ENCODE measurements around the gene GOSR1.
"Not testable (repeated sequence)": the region's sequence is repeated elsewhere in the genome, so short reads cannot be mapped to it uniquely, and the experiment has no call there.

The GOSR1 gene

DNA sequence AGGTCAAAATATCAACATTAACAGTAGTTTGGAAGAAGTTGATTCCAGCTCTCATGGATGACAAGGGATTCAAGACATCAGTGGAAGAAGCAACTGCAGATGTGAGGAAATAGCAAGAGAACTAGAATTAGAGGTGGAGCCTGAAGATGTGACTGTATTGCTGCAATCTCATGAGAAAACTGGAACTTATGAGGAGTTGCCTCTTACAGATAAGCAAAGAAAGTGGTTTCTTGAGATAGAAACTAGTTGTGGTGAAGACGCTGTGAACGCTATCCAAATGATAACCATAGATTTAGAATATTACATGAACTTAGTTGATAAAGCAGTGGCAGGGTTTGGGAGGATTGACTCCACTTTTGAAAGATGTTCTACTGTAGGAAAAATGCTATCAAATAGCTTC is 67.8 kb downstream of the GOSR1 start:
- no peak for DNase-seq
- no peaks in the 10 kb centered on the region for H3K36me3 Mint-ChIP-seq (ENCODE audit: low read depth)
- no peaks in the 10 kb centered on the region for H3K27me3 Mint-ChIP-seq
- no peaks in the 10 kb centered on the region for H3K9me3 Mint-ChIP-seq
- H3K4me3 Mint-ChIP-seq: no peak overlapping the region
- no peaks in the 10 kb centered on the region for H3K4me1 Mint-ChIP-seq (ENCODE audit: low read depth)
- H3K27ac Mint-ChIP-seq: no peak overlapping the region

GRCh38 chr17:30547778-30548573 is 70.8 kb downstream of the GOSR1 start:
- H3K4me3 Mint-ChIP-seq: no peak overlapping the region
- no peaks in the 10 kb centered on the region for H3K27me3 Mint-ChIP-seq
- H3K27ac Mint-ChIP-seq: no peak overlapping the region
- H3K9me3 Mint-ChIP-seq: no peaks in the 10 kb centered on the region
- no peaks in the 10 kb centered on the region for H3K4me1 Mint-ChIP-seq (ENCODE audit: low read depth)
- DNase-seq: no peak
- no peaks in the 10 kb centered on the region for H3K36me3 Mint-ChIP-seq (ENCODE audit: low read depth)

- not testable (repeated sequence) for H3K27me3 Mint-ChIP-seq; H3K9me3 Mint-ChIP-seq; DNase-seq; H3K36me3 Mint-ChIP-seq (ENCODE audit: low read depth); H3K27ac Mint-ChIP-seq; H3K4me3 Mint-ChIP-seq; H3K4me1 Mint-ChIP-seq (ENCODE audit: low read depth)
Observed at GRCh38 chr17:30549181-30549580, 72.0 kb downstream of the GOSR1 start.

DNA sequence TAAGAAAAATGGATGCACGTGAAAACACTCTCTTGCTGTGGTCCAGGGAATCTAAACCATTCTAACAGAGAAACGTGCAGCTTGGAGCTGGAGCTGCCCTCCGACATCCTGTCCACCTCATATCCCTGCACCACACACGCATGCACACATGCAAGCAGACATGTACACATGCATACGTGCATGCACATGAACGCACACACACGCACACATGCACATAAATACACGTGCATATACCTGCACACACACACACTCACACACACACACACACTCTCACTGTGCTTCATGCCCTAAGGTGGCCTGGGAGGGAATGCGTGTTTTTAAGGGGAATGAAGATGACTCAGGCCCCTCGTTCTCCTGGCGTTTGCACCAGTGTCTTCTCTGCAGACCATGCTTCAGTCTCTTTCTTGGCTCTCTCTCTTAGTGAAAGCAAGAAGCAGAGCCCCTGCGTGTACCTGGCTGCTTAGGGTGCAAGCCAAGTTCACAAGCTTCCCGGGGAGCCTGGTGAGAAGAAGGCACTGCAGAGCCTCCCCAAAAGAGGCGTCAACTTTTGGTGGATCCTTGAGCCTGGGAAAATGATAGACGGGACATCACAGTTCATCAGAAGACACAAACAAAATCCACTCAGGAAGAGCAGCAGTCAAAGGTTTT is 72.8 kb downstream of the GOSR1 start:
- no peak overlapping the region for H3K27ac Mint-ChIP-seq
- no peaks in the 10 kb centered on the region for H3K27me3 Mint-ChIP-seq
- H3K4me3 Mint-ChIP-seq: no peak overlapping the region
- H3K36me3 Mint-ChIP-seq (ENCODE audit: low read depth): no peaks in the 10 kb centered on the region
- H3K4me1 Mint-ChIP-seq (ENCODE audit: low read depth): no peaks in the 10 kb centered on the region
- DNase-seq: no peak
- H3K9me3 Mint-ChIP-seq: no peaks in the 10 kb centered on the region

- H3K27me3 Mint-ChIP-seq: no peaks in the 10 kb centered on the region
- H3K27ac Mint-ChIP-seq: no peak overlapping the region
- H3K4me3 Mint-ChIP-seq: no peak overlapping the region
- no peaks in the 10 kb centered on the region for H3K9me3 Mint-ChIP-seq
- DNase-seq: no peak
- no peaks in the 10 kb centered on the region for H3K4me1 Mint-ChIP-seq (ENCODE audit: low read depth)
- H3K36me3 Mint-ChIP-seq (ENCODE audit: low read depth): no peaks in the 10 kb centered on the region
Observed at GRCh38 chr17:30550512-30551273, 73.5 kb downstream of the GOSR1 start.

DNA sequence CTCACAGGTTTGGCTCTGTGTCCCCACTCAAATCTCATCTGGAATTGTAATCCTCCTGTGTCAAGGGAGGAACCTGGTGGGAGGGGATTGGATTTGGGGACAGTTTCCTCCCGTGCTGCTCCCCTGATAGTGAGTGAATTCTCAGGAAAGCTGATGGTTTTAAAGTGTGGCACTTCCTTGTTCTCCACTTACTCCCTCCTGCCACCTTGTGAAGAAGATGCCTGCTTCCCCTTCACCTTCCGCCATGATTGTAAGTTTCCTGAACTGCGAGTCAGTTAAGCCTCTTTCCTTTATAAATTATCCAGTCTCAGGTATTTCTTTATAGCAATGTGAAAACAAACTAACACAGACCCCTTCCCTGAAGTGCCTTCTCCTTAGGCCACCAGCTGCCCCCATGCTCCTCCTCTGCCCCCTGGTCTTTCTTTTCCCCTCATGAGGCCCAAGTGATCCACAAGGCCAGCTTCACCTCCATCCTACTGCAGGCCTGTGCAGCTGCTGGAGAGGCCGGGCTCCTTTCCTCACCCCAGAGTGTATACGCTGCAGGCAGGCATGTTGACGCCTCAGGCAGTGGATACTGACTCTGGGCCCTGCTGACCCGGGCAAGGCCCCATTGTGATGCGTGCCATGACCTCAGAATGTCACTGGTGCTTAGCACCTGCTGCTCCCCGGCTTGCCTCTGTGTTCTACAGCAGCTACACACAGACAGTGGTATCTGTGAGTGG is 74.2 kb downstream of the GOSR1 start:
- H3K4me1 Mint-ChIP-seq (ENCODE audit: low read depth); DNase-seq; H3K36me3 Mint-ChIP-seq (ENCODE audit: low read depth); H3K4me3 Mint-ChIP-seq; H3K27ac Mint-ChIP-seq; H3K27me3 Mint-ChIP-seq; H3K9me3 Mint-ChIP-seq: not testable (repeated sequence)

DNA sequence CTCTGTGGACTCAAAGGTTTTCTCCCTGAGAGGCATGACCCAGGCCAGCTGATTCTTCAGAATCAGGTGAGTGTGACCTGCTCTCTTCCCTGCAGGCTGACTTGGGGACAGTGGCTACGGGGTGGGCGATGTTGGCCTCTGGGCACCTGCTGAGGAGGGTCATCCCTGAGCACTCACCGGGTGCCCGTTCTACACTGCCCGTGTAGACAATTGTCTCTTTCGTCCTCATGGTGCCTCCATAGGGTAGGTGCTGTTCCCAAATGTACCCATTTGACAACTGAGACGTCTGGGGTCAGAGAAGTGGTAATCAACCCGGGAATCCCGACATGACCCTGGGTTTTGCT is 74.8 kb downstream of the GOSR1 start:
- H3K36me3 Mint-ChIP-seq (ENCODE audit: low read depth): no peaks in the 10 kb centered on the region
- H3K27me3 Mint-ChIP-seq: no peaks in the 10 kb centered on the region
- no peak for DNase-seq
- no peaks in the 10 kb centered on the region for H3K4me1 Mint-ChIP-seq (ENCODE audit: low read depth)
- no peak overlapping the region for H3K27ac Mint-ChIP-seq
- H3K4me3 Mint-ChIP-seq: no peak overlapping the region
- H3K9me3 Mint-ChIP-seq: no peaks in the 10 kb centered on the region

GRCh38 chr17:30552994-30553566 is 75.9 kb downstream of the GOSR1 start:
- Mint-ChIP-seq H3K27ac (no peak overlapping the region), H3K27me3 (no peaks in the 10 kb centered on the region), H3K4me1 (ENCODE audit: low read depth) (peaks cover 6% of the 10 kb centered on the region), H3K4me3 (no peak overlapping the region), H3K36me3 (ENCODE audit: low read depth) (no peaks in the 10 kb centered on the region), H3K9me3 (no peaks in the 10 kb centered on the region)
- peak; percentile 6 for DNase-seq

- H3K4me3 Mint-ChIP-seq; H3K27me3 Mint-ChIP-seq; H3K9me3 Mint-ChIP-seq; H3K4me1 Mint-ChIP-seq (ENCODE audit: low read depth); H3K36me3 Mint-ChIP-seq (ENCODE audit: low read depth); H3K27ac Mint-ChIP-seq: not testable (repeated sequence)
- DNase-seq: peak; percentile 20
Observed at GRCh38 chr17:30553823-30554440, 76.7 kb downstream of the GOSR1 start.

GRCh38 chr17:30554839-30555751 is 77.9 kb downstream of the GOSR1 start:
- no peak overlapping the region for H3K27ac Mint-ChIP-seq
- H3K4me3 Mint-ChIP-seq: no peak overlapping the region
- peak; percentile 19 for DNase-seq

GRCh38 chr17:30555942-30556341 is 78.7 kb downstream of the GOSR1 start:
- Mint-ChIP-seq H3K36me3 (ENCODE audit: low read depth) (no peaks in the 10 kb centered on the region), H3K4me3 (no peak overlapping the region), H3K27me3 (no peaks in the 10 kb centered on the region), H3K4me1 (ENCODE audit: low read depth) (peaks cover 7% of the 10 kb centered on the region), H3K9me3 (no peaks in the 10 kb centered on the region), H3K27ac (no peak overlapping the region)
- DNase-seq: no peak

More at GRCh38 chr17:30554839-30555751, 77.9 kb downstream of the GOSR1 start:
- Mint-ChIP-seq H3K4me1 (ENCODE audit: low read depth) (peaks cover 7% of the 10 kb centered on the region), H3K27me3 (no peaks in the 10 kb centered on the region), H3K9me3 (no peaks in the 10 kb centered on the region), H3K36me3 (ENCODE audit: low read depth) (no peaks in the 10 kb centered on the region)

GRCh38 chr17:30556374-30557332 is 79.4 kb downstream of the GOSR1 start:
- no peak for DNase-seq
- peaks cover 7% of the 10 kb centered on the region for H3K4me1 Mint-ChIP-seq (ENCODE audit: low read depth)
- H3K9me3 Mint-ChIP-seq: no peaks in the 10 kb centered on the region
- H3K27ac Mint-ChIP-seq: no peak overlapping the region
- H3K36me3 Mint-ChIP-seq (ENCODE audit: low read depth): no peaks in the 10 kb centered on the region
- no peak overlapping the region for H3K4me3 Mint-ChIP-seq
- H3K27me3 Mint-ChIP-seq: no peaks in the 10 kb centered on the region

Data from activated T-cell treated with anti-CD3 and anti-CD28 coated beads, Interleukin-2, amount 50 U/mL, for 24 hours (primary cell).